Stimulated activated CD8-positive, alpha-beta memory T cell treated with anti-CD3 and anti-CD28 coated beads, Interleukin-4, amount 100 ng/mL, for 1 hour (primary cell): ENCODE results near the gene NOL4L.

Experiments
- DNase-seq, 2 donors: peaks; one replicate each; pipeline ENCODE4 v3.0.0-alpha.2; 2020; ENCODE audit warnings: low read depth in 2 of 2, low spot score in 1 of 2

The NOL4L gene

GRCh38 chr20:32613192-32614053 lies 28.3 kb upstream of the NOL4L start:
- no peak for DNase-seq

GRCh38 chr20:32612351-32613191 lies 27.4 kb upstream of the NOL4L start:
- DNase-seq, result no peak

GRCh38 chr20:32611868-32612267 lies 26.7 kb upstream of the NOL4L start:
- DNase-seq, result no peak

- no peak for DNase-seq
These were observed 26.2 kb upstream of the NOL4L start for GRCh38 chr20:32611286-32611685.

- DNase-seq, result no peak
These were observed 25.5 kb upstream of the NOL4L start for GRCh38 chr20:32610472-32611218.

GRCh38 chr20:32609993-32610392 lies 24.9 kb upstream of the NOL4L start:
- no peak for DNase-seq

- DNase-seq, result no peak
These were observed 24.1 kb upstream of the NOL4L start for GRCh38 chr20:32609111-32609773.

- no peak for DNase-seq
These were observed 23.5 kb upstream of the NOL4L start for GRCh38 chr20:32608664-32609015.

- no peak for DNase-seq
These were observed 22.9 kb upstream of the NOL4L start for GRCh38 chr20:32607727-32608663.

- DNase-seq, result no peak
These were observed 22.2 kb upstream of the NOL4L start for GRCh38 chr20:32607324-32607723.

- DNase-seq, result no peak
These were observed 21.7 kb upstream of the NOL4L start for GRCh38 chr20:32606790-32607189.

- no peak for DNase-seq
These were observed 21.0 kb upstream of the NOL4L start for GRCh38 chr20:32606107-32606506.

- DNase-seq, result no peak
These were observed 20.1 kb upstream of the NOL4L start for GRCh38 chr20:32605167-32605656.

- DNase-seq, result no peak
These were observed 18.1 kb upstream of the NOL4L start for GRCh38 chr20:32603046-32603726.

- DNase-seq, result no peak
These were observed 17.1 kb upstream of the NOL4L start for GRCh38 chr20:32602273-32602672.

GRCh38 chr20:32600681-32601237 lies 15.6 kb upstream of the NOL4L start:
- no peak for DNase-seq

- DNase-seq, result no peak
These were observed 14.7 kb upstream of the NOL4L start for GRCh38 chr20:32599783-32600340.

GRCh38 chr20:32598606-32599005 lies 13.5 kb upstream of the NOL4L start:
- no peak for DNase-seq

- no peak for DNase-seq
These were observed 12.6 kb upstream of the NOL4L start for GRCh38 chr20:32597714-32598113.
